NCI-H2171 (cell line): ENCODE results near the gene CSNK1G2.

Experiments
- DNase-seq: peaks from one replicate; lab custom pipeline; 2025; lab: John Stamatoyannopoulos, UW

The CSNK1G2 gene

DNA sequence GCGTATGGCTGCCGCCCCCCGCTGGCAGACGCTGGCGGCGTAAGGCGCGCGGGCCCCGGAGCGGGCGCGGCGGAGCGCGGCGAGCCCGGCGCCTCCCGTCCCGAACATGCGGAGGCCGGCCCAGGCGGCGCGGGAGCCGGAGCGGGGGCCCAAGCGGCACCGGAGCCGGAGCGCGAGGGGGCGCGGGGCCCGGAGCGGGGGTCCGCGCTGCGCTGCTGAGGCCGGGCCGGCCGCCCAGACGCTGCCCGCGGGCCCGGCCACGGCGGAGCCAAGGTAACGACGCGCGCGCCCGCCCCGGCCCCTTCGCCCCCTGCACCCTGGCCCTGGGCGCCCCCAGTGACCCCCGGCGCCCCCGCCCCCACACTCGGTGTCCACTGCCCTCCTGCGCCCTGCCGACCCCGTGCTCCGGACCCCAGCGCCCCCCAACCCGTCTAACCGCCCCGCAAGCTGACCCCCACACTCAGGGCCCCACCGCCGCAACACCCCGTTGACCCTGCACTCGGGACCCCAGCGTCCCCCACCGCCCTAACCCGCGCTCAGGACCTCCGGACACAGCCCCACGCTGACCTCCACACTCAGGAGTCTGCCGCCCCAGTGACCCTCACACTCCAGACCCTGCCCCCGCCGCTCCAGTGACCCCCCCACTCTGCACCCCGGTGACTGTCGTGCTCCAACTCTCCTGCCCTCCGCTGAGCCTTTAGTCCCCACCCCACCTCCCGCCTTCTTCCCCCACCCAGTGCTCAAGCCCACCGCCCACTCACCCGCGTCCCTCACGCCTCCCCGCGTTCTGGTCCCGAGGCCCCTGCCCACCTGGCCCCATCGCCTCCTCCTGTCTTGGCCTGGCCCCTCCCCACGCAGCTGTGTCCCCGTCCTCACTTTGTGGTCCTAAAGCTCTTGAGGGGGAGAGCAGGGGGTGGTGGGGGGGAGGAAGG, at the start of gene CSNK1G2:
TSS of gene CSNK1G2 (plus strand) at position 27 of the 932 bp plus-strand sequence. CDS start 28,601 bp downstream, outside the sequence.
- no peak for DNase-seq

- DNase-seq, result no peak
Observed at GRCh38 chr19:1893791-1894190, 47.2 kb upstream of the CSNK1G2 start.

DNA sequence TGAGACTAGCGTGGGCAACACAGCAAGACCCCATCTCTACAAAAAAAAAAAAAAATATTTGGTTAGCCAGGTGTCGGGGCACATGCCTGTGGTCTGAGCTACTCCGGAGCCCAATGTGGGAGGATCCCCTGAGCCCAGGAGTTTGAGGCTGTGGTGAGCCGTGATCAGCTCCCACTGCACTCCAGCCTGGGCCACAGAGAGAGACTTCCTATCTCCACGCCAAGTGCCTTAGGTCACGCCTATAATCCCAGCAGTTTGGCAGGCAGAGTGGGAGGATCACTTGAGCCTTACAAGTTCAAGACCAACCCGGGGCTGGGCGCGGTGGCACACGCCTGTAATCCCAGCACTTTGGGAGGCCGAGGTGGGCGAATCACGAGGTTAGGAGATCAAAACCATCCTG, 44.5 kb upstream of the CSNK1G2 start:
- no peak for DNase-seq

- DNase-seq, result no peak
Observed at GRCh38 chr19:1901940-1902404, 39.0 kb upstream of the CSNK1G2 start.

DNA sequence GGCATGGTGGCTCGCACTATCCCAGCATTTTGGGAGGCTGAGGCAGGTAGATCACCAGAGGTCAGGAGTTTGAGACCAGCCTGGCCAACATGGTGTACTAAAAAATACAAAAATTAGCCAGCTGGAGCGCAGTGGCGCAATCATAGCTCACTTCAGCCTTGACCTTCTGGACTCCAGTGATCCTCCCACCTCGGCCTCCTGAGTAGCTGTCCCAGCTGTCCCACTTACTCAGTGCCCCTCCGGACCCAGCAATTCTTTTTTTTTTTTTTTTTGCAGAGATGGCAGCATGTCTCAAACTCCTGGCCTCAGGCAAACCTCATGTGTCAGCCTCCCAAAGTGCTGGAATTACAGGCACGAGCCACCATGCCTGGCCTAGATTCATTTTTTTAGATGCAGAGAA, 38.0 kb upstream of the CSNK1G2 start:
- no peak for DNase-seq

- no peak for DNase-seq
Observed at GRCh38 chr19:1904860-1905109, 36.2 kb upstream of the CSNK1G2 start.

DNA sequence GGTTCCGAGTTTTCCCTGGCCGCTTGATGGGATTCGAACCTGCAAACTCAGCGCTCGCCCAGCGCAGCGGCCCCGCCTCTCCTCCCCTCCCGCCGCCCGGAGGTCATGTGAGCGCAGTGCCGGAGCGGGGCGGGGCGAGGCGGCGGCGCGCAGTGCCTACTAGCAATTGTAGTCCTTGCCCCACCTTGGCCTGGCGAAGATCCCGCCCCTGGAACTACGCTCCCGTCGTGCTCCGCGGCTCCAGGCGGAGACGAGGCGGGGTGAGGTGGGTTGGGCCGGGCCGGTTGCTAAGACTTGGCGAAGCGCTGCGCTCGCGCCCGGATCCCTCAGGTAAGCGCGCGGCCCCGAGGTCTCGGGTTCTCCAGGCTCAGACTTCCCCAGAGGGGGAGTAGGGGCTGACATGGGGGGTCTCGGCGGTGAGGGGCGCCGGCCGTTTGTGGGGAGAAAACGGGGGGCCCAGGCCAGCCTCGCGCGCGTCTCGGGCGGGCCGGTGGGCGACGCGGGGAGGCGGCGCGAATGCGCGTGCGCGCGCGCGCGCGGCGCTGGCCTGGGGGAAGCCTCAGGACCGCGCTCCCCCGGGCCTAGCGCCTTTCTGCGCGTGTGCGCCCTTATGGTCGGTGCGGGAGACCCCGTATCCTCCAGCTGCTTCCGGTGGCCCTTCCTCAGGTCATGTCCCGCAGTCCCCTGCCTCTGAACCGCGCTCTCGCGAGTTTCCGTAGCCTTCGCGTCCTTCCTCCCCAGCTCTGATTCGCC, 35.7 kb upstream of the CSNK1G2 start, which contains the start of the genes ADAT3 and SCAMP4:
TSS of gene ADAT3 (plus strand) at position 290 of the 753 bp plus-strand sequence. CDS start 6,649 bp downstream, outside the sequence.
TSS of gene SCAMP4 (plus strand) at position 290 of the 753 bp plus-strand sequence. CDS start 9,621 bp downstream, outside the sequence.
- peak; percentile 98 for DNase-seq

GRCh38 chr19:1905863-1906375, 35.1 kb upstream of the CSNK1G2 start:
- no peak for DNase-seq

DNA sequence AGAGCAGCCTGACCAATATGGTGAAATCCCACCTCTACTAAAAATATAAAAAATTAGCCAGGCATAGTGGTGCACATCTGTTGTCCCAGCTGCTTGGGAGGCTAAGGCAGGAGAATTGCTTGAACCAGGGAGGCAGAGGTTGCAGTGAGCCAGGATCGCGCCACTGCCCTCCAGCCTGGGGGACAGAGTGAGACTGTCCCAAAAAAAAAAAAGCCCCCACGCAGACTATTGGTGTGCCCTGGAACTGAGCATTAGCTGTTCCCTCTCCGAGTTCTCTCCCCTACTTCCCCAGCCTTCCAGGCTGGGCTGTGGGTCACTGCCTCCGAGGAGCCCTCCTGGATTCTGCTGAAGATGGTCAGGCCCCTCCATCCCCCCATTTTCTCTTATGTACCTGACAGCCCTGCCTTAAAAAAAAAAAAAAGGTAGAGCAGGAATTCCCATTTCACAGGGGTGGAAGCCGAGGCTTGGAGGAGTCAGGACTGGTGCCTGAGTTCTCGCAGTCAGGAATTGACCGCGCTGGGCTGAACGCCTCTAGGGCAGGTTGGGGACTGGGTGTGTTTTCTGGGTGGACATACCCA, 33.9 kb upstream of the CSNK1G2 start:
- DNase-seq, result no peak

DNA sequence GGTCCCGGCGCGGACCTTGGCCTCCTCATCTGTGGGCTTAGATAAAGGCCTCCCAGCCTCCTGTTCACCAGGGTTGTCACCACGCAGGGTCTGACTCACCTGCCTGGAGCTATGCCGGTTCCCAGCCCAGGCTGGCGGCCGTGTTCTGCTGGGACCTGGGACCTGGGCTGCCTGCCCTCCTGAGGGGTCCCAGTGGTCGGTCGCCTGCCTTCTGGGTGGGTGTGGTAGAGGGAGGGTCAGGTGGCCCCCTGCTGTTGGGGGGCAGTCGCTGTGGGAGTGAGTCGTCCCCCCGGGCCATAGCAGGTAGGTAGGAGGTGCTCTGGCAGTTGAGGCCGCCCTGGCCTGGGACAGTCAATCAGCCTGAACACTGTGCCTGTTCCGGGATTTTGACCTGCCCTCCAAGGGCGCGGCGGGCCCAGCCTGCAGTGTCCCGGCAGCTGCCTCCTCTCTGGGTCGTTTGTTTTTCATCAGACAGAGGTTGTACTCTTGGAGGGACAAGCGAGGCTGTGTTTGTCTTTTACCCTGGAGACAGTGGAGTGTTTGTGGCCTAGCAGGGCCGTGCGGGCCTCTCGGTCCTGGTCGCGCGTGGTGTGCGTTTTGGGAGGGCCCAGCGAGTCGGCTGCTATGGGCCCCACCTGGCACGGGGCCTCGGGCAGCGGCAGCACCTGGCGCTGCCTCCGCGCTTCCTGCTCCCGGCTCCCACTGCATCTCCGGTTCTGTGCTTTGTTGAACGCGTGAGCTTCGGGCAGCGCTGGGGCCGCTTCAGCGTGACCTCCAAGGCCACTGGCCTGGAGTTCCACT, 33.2 kb upstream of the CSNK1G2 start:
- DNase-seq, result no peak

GRCh38 chr19:1908364-1908678, 32.7 kb upstream of the CSNK1G2 start:
- no peak for DNase-seq

DNA sequence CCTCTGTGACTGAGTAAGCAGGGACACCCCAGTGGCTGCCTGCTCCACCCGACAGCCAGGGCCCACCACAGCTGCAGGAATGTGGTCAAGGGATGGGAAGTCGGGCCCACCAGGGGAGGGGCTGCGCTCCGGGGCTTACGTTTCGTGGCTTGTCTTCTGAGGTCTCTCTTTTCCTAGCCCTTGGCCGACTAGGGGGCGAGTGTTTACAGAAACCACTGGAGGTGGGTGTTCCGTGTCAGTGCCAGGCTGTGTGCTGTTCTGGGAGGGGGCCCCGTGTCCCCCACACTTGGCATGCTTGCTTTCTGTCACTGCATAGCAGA, 31.3 kb upstream of the CSNK1G2 start:
- DNase-seq, result no peak

GRCh38 chr19:1910177-1910576, 30.8 kb upstream of the CSNK1G2 start:
- DNase-seq, result no peak

DNA sequence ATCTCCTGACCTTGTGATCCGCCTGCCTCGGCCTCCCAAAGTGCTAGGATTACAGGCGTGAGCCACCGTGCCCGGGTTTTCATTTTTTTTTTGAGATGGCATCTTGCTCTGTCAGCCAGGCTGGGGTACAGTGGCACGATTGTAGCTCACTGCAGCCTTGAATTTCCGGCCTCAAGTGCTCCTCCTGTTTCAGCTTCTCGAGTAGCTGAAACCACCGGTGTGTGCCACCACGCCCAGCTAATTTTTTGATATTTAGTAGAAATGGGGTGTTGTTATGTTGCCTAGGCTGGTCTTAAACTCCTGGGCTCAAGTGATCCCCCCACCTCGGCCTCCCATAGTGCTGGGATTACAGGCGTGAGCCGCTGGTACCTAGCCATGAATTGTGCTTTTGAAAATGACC, 29.9 kb upstream of the CSNK1G2 start:
- no peak for DNase-seq

DNA sequence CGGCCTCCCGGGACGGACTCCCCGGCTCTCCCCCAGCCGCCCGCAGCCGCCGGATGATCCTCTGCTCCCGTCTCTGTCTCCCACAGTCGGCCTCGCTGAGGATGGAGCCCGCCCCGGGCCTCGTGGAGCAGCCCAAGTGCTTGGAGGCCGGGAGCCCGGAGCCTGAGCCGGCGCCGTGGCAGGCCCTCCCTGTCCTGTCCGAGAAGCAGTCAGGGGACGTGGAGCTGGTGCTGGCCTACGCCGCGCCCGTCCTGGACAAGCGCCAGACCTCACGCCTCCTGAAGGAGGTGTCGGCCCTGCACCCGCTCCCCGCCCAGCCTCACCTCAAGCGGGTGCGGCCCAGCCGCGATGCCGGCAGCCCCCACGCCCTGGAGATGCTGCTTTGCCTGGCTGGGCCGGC, 29.0 kb upstream of the CSNK1G2 start:
- no peak for DNase-seq

GRCh38 chr19:1912760-1913505, 28.0 kb upstream of the CSNK1G2 start:
- DNase-seq, result no peak

GRCh38 chr19:1913781-1914577, 27.0 kb upstream of the CSNK1G2 start:
- no peak for DNase-seq

GRCh38 chr19:1914826-1915341, 26.1 kb upstream of the CSNK1G2 start:
- DNase-seq, result no peak

GRCh38 chr19:1917146-1917545, 23.8 kb upstream of the CSNK1G2 start:
- no peak for DNase-seq

DNA sequence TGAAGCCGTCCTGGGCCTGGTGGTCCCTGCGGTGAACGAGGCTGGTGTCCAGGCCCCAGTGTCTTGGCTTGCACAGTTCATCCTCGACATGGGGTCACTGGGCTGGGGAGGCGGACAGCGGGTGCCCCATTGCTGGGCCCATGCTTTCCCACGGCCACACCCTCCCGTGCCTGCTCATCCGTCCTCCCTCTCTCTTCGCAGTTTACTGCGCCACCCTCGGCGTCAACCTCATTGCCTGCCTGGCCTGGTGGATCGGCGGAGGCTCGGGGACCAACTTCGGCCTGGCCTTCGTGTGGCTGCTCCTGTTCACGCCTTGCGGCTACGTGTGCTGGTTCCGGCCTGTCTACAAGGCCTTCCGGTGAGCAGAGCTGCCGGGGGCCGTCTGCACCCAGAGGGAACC, 23.0 kb upstream of the CSNK1G2 start:
- no peak for DNase-seq
